Fibroblast of lung (primary cell): Measurements from ENCODE around the gene ARSG. TPM values are rescaled to one million over a fixed set of nuclear protein-coding genes. Genes with fewer than 3 reads are reported as not detected.

Experiments
- DNase-seq, 2 donors: peaks; one replicate each; pipeline versions ENCODE4 v3.0.0 to v3.0.0-alpha.2; 2010; ENCODE audit warnings: low read depth in 2 of 2
- H2AFZ ChIP-seq: 2 replicates; pipeline ENCODE4 v1.5.1; 2012; ENCODE audit warnings: low read length, control low read depth, inconsistent platforms
- H3K27ac ChIP-seq: 2 replicates; pipeline ENCODE4 v1.5.1; 2011; ENCODE audit warnings: low read length, control low read depth; ENCODE audit not compliant: insufficient read depth
- H3K27me3 ChIP-seq: 2 replicates; pipeline ENCODE4 v1.5.1; 2011; ENCODE audit warnings: mild to moderate bottlenecking, low read length; ENCODE audit not compliant: control insufficient read depth, insufficient read depth
- H3K36me3 ChIP-seq: 2 replicates; pipeline ENCODE4 v1.5.1; 2011; ENCODE audit warnings: low read length; ENCODE audit not compliant: control insufficient read depth, insufficient read depth
- H3K4me1 ChIP-seq: 2 replicates; pipeline ENCODE4 v1.5.1; 2011; ENCODE audit warnings: low read length; ENCODE audit not compliant: control insufficient read depth, insufficient read depth; ENCODE audit errors: extremely low read depth
- H3K4me2 ChIP-seq: 2 replicates; pipeline ENCODE4 v1.5.1; 2011; ENCODE audit warnings: low read length, control low read depth; ENCODE audit not compliant: insufficient read depth; ENCODE audit errors: extremely low read depth
- H3K4me3 ChIP-seq, 4 experiments: fragments of 200-600 bp in 1 of 4; sonication (generic) in 1 of 4; replicated peaks in 1 of 4; 2 replicates each; pipeline ENCODE4 v1.5.1; 2011 to 2016; ENCODE audit warnings: low read length in 4 of 4, low read depth in 3 of 4, mild to moderate bottlenecking in 3 of 4, control low read depth in 2 of 4, inconsistent platforms in 1 of 4, mixed read lengths in 1 of 4; ENCODE audit not compliant: insufficient read depth in 1 of 4; ENCODE audit errors: control extremely low read depth in 1 of 4
- H3K79me2 ChIP-seq: 2 replicates; pipeline ENCODE4 v1.5.1; 2012; ENCODE audit warnings: mild to moderate bottlenecking, low read length, inconsistent platforms; ENCODE audit not compliant: control insufficient read depth, insufficient read depth
- H3K9ac ChIP-seq: 2 replicates; pipeline ENCODE4 v1.5.1; 2011; ENCODE audit warnings: mild to moderate bottlenecking, low read length, control low read depth; ENCODE audit not compliant: insufficient read depth
- H3K9me3 ChIP-seq: 2 replicates; pipeline ENCODE4 v1.5.1; 2012; ENCODE audit warnings: low read depth, low read length; ENCODE audit not compliant: control insufficient read depth, insufficient read depth
- H4K20me1 ChIP-seq: 2 replicates; pipeline ENCODE4 v1.5.1; 2011; ENCODE audit warnings: low read length; ENCODE audit not compliant: control insufficient read depth, insufficient read depth; ENCODE audit errors: extremely low read depth
- CTCF ChIP-seq, 2 donors: IDR thresholded peaks in 1 of 2; conservative IDR thresholded peaks in 1 of 2; 1 replicate in 1 of 2; 2 replicates in 1 of 2; pipeline ENCODE4 v1.5.1; 2011 to 2012; ENCODE audit warnings: low read length in 2 of 2, control low read depth in 1 of 2, inconsistent platforms in 1 of 2, low read depth in 1 of 2, mild to moderate bottlenecking in 1 of 2
- EZH2 ChIP-seq: IDR thresholded peaks from 2 replicates; pipeline ENCODE4 v1.5.1; 2012; ENCODE audit warnings: low read length, control low read depth, mild to moderate bottlenecking; ENCODE audit errors: missing control alignments
- polyA plus RNA-seq, 2 donors: library from polyadenylated mRNA; depleted of rRNA in 1 of 2; stranded (reverse) in 1 of 2; unstranded in 1 of 2; fragments of >200 nt; gene quantifications; 2 replicates each; pipeline ENCODE4 v1.2.1, GENCODE V29; 2011 to 2012; ENCODE audit warnings: missing spikeins in 1 of 2
- total RNA-seq: library from RNA; depleted of rRNA; stranded (reverse); fragments of >200 nt; gene quantifications from 2 replicates; pipeline ENCODE4 v1.2.1, GENCODE V29; 2014

The ARSG gene
- total and polyA plus RNA-seq, 2 donors (not counting 1 experiment from before 2014, with no cell fraction given), result 3.5 to 8.1 TPM

- Histone ChIP-seq H3K27ac (peak within 1 kb of the TSS; percentile 86), H3K79me2 (peaks cover 4% of the 10 kb centered on the region), H3K36me3 (no peaks in the 10 kb centered on the region), H3K9me3 (no peaks in the 10 kb centered on the region), H3K9ac (peak within 1 kb of the TSS; percentile 97), H4K20me1 (no peaks in the 10 kb centered on the region), H2AFZ (peak within 1 kb of the TSS; percentile 58), H3K4me3 (peak within 1 kb of the TSS; percentile 58 to 86 (median 74)), H3K4me2 (peak within 1 kb of the TSS; percentile 99), H3K27me3 (no peaks in the 10 kb centered on the region), H3K4me1 (peaks cover 8% of the 10 kb centered on the region)
- TF ChIP-seq CTCF (conservative IDR thresholded peaks at IDR 0.05 in 1 of 2, IDR thresholded peaks at IDR 0.05 in 1 of 2; ENCODE audit: low read depth in 1 of 2, low read length in 2 of 2) (no peak), EZH2 (no peak)
- DNase-seq, result peak; percentile 88 to 94
Observed at GRCh38 chr17:68247445-68248198, 43.7 kb upstream of the ARSG start, which contains the start of gene AMZ2. TSS of gene AMZ2 (plus strand) at chr17:68248043. CDS start at chr17:68250188, 2,145 bp downstream.

- H3K4me2 ChIP-seq, result peak overlapping the region; percentile 99
- peak overlapping the region; percentile 97 for H3K9ac ChIP-seq
- TF ChIP-seq EZH2 (no peak), CTCF (conservative IDR thresholded peaks at IDR 0.05 in 1 of 2, IDR thresholded peaks at IDR 0.05 in 1 of 2; ENCODE audit: low read depth in 1 of 2, low read length in 2 of 2) (no peak)
- peak; percentile 66 to 75 for DNase-seq
- peak overlapping the region; percentile 86 for H3K27ac ChIP-seq
- H4K20me1 ChIP-seq, result no peaks in the 10 kb centered on the region
- H3K27me3 ChIP-seq, result no peaks in the 10 kb centered on the region
- peak overlapping the region; percentile 58 to 86 (median 74) for H3K4me3 ChIP-seq
- H3K4me1 ChIP-seq, result peaks cover 8% of the 10 kb centered on the region
- no peaks in the 10 kb centered on the region for H3K36me3 ChIP-seq
- H2AFZ ChIP-seq, result peak overlapping the region; percentile 43
- H3K9me3 ChIP-seq, result no peaks in the 10 kb centered on the region
- H3K79me2 ChIP-seq, result peaks cover 4% of the 10 kb centered on the region
Observed at GRCh38 chr17:68248199-68248825, 43.0 kb upstream of the ARSG start.

GRCh38 chr17:68248891-68249290 lies 42.4 kb upstream of the ARSG start:
- no peaks in the 10 kb centered on the region for H3K36me3 ChIP-seq
- peaks cover 8% of the 10 kb centered on the region for H3K4me1 ChIP-seq
- peak overlapping the region; percentile 58 to 86 (median 74) for H3K4me3 ChIP-seq
- peak overlapping the region; percentile 99 for H3K4me2 ChIP-seq
- no peaks in the 10 kb centered on the region for H4K20me1 ChIP-seq
- no peak overlapping the region for H3K9ac ChIP-seq
- H3K27me3 ChIP-seq, result no peaks in the 10 kb centered on the region
- no peaks in the 10 kb centered on the region for H3K9me3 ChIP-seq
- H3K79me2 ChIP-seq, result peaks cover 4% of the 10 kb centered on the region
- TF ChIP-seq EZH2 (no peak), CTCF (conservative IDR thresholded peaks at IDR 0.05 in 1 of 2, IDR thresholded peaks at IDR 0.05 in 1 of 2; ENCODE audit: low read depth in 1 of 2, low read length in 2 of 2) (no peak)
- peak overlapping the region; percentile 86 for H3K27ac ChIP-seq
- no peak overlapping the region for H2AFZ ChIP-seq
- no peak for DNase-seq
